HG03097 (cell line): ENCODE data around the gene TBC1D2B.
A peak's percentile ranks its signal among the peaks of the same experiment; 100 is the strongest.

Experiments
- ATAC-seq: cut with Tn5 transposase; IDR thresholded peaks from one replicate; pipeline ENCODE4 v1.9.1; 2021; ENCODE audit not compliant: unreplicated experiment, low FRiP score

TBC1D2B gene

DNA sequence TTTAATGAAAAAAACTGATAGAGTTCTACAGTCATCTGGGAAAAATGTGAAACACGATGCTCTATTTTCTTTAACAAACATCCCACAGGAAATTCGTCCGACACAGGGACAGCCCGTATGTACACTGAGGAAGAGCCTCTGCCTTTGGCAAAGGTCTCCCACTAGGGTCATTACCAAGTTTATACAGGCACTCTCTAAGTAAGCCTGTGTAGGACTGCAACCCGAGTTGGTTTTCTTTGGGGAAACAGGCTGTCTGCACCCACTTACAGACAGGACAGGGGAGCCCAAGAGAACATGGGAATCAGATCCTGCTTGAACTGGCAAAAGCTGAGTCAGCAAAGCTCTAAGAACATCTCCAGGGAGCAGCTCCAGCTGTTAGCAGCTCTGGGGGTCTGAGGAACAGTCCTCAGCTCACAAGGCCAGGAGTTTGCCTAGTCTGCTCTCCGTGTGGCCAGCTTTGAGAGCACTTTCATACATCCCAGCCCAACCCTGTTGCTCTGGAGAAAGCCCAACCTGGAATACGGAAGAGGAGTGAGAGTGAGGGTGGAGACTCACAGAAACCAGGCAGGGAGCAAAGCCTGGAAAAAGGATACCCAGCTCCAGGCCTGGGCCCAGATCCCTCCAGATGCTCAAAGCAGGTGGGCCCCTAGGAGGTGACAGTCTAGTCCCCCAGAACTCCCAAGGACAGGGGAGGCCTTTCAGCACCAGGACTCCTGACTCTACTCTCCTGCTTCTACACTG lies 1.9 kb downstream of the TBC1D2B start:
- ATAC-seq: no peak

DNA sequence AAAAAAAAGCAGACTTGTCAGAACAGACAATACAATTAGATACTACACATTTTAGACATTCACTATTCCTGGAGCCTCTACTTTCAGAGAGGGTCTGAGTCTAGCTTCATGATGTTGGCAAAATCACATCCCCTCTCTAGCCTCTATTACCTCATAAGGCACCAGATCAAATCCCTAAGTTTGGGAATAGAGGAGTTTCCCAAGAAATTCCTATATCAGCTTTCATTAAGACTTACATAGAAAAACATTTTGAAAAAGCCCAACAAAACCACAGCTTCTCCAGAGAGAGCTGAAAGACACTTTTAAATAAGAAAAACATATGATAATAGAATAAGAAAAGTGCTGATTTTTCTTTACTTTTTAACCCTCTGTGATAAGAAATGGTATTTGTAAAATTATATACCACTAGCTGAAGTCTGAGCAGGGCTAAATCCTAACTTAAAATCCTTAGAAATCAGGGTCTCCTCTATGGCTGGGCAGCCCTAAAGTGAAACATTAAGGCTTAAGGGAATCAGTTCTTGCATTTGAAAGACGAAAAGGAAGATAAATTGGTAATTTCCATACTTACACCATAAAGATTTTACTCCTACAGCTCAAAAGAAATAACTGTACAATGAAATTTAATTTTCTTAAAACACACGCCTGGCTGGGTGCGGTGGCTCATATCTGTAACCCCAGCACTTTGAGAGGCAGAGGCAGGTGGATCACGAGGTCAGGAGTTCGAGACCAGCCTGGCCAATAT lies 4.3 kb downstream of the TBC1D2B start:
- ATAC-seq: no peak

DNA sequence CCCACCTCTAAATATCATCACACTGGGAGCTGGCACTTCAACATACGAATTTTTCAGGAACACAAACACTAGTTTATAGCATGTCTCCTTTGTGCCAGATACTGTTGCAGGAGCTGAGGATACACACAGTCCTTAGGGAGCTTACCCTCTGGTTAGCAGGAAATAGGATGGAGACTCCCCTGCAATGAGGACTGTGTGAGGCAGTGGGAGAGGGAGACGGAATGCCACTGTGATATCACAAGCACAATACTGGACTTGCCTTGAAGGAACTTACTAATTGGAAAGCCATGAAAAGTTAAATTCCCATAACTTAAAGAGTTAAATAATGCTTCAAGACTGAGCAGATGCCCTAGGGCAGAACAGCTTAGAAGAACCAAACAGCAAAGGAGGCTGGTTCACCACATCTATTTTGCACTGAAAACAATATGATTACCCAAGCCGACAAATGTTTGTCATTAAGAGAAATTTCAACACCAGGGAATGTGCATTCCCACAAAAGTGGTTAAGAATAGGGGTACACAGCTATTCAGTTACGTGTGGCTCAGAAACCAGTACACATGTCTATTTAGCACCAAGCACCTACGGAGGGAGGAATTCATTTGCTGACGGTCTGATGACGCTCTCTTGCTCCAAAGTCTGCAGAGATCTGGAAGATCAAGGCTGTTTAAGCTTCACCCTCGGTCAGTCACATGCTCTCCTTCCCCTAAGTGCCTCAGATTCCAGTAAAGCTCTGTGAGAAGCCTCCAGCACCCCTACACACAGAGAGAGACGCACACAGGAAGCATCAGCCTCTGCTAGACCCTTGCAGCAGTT lies 5.2 kb downstream of the TBC1D2B start:
- ATAC-seq: no peak

DNA sequence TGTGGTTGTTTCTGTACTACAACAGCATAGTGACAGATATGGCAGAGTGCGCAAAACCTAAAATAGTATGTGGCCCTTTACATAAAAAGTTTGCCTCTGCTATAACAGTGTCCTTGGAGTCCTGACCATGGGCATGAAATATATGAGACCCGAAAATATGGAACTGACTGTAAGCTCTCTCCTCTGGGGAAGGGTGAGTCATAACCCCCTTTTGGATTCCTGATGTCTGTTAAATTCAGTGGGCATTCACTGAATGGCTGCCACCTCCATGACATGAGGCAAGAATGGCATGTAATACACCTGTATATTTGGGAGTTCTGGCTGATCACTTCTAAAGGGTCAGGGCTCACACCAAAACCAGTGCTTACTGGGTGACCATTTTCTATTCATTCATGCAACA lies 6.1 kb downstream of the TBC1D2B start:
- no peak for ATAC-seq

DNA sequence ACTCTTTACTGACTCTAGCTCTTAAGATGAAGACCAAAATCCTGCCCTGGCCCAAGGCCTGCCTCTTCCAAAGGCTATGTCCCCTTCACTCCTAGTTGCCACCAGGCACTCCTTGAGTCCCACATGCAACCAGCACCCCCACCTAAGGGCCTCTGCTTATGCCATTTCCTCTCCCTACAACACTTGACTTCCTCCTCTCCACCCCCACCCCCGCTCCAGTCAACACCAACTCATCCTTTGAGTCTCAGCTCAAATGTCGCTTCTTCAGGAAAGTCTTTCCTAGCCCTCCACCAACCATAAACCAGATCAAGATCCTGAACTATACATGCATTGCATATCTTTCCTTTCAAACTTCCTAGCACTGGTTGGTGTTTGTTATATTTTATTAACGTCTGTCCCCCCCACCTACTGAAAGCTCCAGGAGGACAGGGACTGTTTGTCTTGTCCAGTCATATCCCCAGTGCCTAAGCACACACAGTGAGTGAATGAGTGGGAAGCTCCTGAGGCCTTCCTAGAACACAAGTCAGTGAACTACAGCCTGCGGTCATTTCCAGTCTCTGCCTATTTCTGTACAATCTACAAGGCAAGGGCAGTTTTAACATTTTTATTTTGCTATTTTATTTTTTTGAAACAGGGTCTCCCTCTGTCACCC lies 7.3 kb downstream of the TBC1D2B start:
- no peak for ATAC-seq

DNA sequence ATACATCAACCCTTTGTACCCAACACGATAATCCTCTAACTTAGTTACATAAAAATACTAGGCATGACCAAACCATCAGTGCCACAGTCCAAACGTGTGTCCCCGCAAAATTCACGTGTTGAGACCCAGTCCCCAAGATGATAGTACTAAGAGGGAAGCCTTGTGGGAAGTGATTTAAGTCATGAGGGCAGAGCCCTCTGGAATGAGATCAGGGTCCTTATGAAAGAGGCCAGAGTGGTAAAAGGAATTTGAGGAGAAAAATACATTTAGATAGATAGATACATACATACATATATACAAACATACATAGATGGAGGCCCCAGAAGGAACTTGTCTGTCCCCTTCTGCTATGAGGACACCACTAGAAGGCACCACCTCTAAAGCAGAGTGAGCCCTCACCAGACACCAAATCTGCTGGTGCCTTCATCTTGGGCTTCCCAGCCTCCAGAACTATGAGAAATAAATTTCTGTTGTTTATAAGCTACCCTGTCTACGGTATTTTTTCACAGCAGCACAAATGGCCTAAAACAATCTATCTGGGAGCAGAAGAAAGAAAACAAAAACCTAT lies 8.0 kb downstream of the TBC1D2B start:
- ATAC-seq: no peak

DNA sequence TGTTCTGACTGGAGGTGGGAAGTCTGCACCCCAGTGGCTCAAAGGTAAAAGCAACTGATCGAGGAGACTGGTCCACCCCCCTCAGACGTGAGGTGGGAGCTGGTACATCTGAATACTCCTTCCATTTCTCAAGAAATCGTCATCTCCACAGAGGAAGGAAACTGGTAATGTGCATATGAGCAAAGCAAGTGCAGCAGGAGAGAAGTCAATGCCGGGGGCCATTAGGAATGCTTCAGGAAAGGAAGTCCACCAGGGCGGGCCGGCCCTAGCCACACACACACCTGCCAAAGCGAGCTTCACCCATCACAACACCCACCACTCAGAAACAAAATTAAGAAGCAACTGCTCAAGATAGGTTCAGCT lies 8.5 kb downstream of the TBC1D2B start:
- peak; percentile 2 for ATAC-seq

DNA sequence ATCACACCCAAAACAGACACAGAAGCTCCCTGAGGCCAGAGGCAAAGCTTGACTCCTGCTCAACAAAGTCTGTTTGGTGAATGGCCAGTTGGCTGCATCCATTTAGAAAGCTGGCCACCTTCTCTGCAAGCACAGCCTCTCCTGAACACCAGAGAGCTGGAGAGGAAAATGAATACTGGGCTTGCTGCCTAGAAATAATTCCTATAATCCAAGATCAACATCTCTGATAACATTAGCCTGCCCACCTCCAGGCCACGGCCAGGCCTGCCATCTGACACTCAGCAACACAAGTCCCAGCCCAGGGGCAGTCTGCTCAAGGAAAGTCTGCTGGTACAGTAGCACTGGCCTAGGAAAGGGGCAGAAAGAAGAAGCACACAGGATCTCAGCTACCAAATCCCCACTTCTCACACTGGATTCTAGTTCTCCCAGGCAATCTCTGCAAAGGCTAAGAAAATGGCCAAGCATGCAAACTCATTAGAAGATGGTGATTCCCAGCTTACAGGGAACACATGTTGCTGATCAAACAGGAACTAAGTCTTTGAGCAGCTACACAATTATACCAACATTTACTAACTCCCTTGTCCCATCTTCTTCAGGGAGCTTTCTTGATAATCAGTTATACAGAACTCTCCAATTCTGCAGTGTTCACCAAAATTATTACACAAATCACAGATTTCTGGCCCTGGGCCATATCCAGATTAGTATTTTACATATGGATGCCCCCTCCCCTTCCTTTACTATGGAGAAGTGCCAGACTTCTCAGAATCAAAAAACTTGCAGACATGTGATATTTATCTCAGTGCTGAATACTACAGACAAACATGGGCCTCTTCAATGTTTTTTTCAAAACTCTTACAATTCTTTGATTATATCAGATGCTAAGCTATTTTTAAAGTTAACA lies 9.9 kb downstream of the TBC1D2B start:
- no peak for ATAC-seq

DNA sequence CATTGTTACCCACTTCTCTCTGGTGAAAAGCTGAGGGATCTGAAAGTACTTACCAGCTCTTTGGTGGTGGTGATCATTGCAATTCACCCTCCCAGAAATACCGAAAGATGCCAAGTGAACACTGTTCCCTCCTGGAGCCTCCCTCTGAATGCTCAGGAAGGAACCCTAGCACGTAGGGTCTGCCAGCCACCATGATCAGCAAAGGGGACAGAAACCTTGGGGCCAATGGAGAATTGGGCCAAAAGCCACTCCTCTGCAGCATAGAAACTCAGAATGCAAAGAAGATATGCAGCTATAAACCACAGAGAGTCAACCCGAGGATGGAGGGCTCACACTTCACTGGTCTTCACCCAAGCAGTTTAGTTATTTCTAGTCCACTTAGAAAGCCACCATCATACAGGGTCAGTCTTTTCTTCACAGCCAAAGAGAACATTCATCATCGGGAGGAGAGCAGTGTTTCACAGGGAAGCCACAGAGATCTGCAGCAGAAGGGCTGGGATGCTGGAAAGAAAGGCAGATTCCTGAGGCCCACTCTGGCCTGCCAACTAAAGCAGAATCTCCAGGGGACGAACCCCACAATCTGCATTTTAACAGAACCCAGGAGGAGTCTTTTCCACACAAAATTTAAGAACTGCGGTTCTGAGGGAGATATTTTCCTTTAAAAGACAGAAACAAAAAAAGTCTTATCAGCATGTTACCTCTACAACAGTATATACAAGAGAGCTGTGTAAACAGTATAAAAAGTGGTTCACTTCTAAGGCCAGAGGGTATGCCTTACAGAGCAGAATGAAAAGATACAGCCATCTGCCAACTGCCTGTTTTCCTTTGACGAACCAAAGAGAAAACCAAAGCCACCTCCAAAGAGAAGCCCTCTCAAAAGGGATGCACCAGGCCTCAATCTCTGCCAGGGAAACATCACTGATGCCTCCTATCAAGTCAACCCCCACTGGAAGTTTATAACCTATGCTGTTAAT lies 11.3 kb downstream of the TBC1D2B start:
- no peak for ATAC-seq

DNA sequence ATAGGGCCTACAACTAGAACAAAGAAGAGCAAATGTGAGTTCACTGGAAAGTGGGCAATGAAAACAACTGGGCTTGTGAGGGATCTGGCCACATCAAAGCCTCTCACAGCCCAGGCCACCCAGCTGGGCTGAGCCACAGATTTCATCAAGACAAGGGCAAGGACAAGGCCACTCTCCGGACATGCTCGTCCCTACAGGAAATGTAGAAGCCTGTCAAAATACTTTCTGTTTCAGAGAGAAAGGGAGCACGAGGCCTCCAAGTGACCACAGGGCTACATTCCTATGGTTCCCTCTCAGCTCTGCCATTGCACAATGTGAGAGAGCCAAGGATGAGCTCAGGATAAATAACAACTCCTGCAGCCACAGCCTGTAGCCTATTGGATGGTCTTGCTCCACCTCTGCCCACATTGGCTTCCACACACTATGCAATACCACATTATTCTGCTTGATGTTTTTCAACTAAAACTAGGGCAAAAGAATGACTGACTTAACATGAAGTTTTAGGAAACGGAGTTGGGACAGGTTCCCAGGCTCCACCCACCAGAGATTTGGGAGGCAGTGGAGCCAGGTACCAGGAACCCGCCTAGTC lies 12.1 kb downstream of the TBC1D2B start:
- ATAC-seq: no peak

DNA sequence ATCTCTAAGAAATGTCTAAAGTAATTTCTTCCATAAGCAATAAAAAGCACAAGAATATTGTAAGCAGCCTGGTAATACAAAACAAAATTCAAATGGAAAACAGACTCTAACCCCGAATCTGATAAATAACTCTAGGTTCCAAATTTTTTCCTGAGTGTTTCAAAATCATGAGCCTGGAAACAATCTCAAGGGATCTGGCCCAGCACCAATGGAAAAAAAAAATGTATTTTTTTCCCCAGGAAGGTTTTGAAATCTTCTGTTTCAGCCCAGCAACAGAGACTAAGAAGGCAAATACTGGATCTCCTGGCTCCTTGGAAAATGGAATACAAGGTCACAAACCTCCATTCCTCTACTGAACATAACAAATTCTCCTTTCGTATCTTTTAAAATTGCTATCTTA lies 13.0 kb downstream of the TBC1D2B start:
- ATAC-seq: no peak

DNA sequence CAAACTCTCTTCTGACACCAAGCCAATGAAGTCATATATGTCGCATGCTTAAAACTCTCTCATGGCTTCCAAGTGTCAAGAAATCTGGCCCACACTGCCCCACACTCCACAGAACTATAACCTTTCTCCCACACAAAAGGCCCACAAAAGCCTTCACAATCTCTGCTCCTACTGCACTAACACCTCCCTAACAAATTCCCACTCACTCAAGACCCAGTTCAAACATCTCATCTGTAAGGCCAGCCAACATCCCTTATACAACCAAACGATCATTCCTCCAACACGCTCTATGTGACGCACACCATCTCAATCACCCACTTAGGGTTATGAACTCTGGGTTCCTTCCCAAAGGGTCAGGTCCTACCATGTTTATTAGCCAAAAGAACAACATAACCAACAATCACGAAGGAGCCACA lies 13.5 kb downstream of the TBC1D2B start:
- no peak for ATAC-seq

DNA sequence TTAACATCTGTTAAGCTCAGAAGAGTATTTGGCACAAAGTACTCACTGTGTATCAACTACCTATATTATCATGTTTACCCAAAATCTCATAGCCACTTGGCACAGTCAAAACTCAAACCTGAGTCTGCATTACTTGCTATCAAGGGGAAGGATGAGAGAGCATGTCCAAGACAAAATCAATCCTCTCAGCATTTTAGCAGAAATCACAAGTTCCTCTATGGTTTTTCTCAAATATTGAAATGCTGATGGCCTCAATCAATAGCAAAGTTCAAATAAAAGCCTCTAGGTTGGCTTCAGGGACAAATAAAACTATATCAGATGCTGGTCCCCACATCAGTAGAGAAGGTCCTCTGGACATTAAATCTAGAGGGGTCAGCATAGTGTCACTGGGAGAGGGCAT lies 14.3 kb downstream of the TBC1D2B start:
- ATAC-seq: no peak

DNA sequence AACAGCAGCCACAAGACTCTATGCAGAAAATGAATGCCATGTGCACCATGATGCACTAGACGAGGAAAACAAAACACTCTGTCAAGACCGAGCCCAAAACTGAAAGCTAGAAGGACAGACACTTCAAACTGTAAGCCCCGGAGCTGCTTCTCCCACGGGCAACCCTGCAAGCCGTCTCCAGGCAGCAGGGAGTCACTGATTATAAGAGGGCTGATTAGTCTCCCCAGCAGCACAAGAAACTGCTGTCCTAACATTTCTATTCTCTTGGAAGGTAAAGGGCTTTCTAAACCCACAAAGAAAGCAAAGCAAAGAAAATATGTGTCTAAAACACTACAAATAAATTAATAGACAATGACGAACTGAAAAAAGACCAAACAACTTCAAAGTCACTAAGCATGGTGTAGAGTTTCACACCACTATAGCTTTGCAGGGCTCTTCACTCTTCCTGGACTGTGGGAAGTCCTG lies 15.5 kb downstream of the TBC1D2B start:
- ATAC-seq: no peak

DNA sequence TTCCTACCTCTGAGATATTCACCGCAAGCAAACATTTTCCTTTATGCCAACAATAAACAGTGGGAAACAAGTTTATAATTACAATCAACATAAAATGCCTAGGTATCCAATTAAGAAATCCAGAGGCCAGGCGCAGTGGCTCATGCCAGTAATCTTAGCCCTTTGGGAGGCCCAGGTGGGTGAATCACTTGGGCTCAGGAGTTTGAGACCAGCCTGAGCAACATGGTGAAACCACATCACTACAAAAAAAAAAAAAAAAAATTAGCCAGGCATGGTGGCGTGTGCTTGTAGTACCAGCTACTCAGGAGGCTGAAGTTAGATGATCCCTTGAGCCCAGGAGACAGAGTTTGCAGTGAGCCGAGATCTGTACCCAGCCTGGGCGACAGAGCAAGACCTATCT lies 17.3 kb downstream of the TBC1D2B start:
- ATAC-seq: no peak

DNA sequence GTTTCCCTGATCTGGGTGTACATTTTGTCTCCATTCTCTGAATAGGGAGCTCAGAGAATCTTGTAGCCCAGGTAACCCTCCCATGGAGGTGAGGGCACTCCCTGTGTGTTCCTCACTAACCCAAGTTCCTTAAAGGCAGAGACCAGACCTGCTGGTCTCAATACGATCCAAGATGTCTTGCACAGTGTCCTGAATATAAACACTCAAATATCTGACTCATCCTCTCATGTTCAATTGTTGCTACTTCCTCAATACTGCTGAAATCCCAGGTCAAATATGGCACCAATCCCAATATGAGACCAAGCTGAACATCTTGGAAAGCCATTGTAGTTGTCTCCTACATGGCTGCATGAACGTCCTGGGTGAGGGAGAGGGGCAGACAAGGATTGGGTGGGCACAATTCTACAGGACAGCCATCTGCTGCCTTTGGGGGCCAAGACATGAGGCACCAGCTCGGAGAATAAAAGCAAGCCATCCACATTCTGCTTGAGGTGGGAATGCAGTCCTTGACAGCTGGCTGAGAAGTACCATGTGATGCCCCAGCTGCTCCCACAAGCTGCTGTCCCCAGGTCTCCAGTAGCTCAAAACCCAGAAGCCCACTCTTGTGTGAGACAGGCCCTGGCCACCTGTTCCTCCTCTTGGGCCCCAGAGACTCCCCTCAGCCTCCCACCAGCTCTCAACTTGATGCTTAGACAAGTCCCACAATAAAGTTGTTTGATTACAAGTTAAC lies 18.2 kb downstream of the TBC1D2B start:
- no peak for ATAC-seq

DNA sequence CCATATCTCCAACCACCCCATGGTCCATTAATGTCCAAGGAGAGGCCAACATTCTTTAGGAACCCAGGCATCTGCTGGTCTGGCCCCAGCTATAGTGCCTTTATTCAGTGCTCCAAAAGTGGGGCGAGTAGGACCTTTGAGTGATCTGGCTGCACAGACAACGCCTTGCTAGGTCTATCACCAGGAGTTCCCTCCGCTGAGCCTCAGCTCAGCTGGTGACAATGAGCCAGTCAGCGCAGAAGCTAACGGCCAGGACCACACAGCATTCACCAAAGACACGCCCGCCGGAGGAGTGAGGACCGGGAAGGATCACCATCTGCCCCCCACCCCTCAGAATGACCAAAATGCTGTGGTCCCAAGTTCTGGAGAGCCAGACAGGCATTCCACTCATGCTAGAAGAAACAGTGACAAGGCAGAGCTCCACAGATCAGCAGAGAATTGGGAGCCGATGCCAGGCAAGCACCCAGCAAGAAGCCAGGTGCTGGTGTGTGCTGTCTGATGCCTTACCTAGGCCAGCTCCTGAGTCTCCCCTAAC lies 19.0 kb downstream of the TBC1D2B start:
- ATAC-seq: no peak
